Measurements from ENCODE around the gene NR5A2.

DNA sequence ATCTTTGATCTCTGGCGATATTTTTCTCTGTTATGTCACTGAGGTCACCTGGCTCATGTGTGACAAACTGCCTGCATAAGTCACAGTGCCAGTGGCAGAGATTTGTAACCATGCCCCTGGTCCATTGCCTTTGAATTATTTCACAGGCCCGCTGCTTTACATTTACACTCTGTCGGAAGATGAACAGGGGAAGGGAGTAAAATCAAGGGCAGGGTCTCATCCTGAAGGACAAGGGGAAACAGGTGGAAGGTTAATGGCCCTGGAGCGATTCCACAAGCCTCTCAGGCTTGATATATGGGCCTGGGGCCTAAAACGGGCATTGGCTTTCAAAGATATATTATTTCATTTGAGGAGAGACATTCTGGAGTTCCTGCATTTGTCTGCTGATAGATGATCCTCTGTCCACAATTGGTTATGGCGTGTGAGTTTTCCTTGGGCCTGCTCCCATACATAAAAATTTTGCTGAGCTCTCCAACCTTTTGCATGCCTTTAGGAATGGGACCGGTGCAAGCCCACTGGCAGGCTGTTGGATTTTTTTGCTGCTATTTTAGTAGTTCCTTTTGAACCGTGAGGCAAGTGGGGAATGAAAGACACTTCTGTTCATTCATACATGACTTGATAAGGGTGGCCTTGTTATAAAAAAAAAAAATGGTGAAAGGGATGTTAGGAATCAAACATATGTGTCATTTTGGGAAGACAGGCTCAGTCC, 51.9 kb downstream of the NR5A2 start:
- TF ChIP-seq LEF1 (IDR thresholded peaks at IDR 0.05; ENCODE audit: borderline replicate concordance) (no peak), BHLHE40 (IDR thresholded peaks at IDR 0.05; ENCODE audit: borderline replicate concordance) (no peak), FOXM1 (IDR thresholded peaks at IDR 0.05; ENCODE audit: borderline replicate concordance) (no peak)

Data from HEK293T (cell line).